Naive thymus-derived CD4-positive, alpha-beta T cell (primary cell): ENCODE results near the gene ATP13A3. TPM values are rescaled to one million over a fixed set of nuclear protein-coding genes. Genes with fewer than 3 reads are reported as not detected.
"Not testable (repeated sequence)": the region's sequence is repeated elsewhere in the genome, so short reads cannot be mapped to it uniquely, and the experiment has no call there.

Experiments used
- ATAC-seq: fragments of 150-1000 bp; cut with Tn5 transposase; 2 replicates; pipeline ENCODE4 v1.10.0; 2021; ENCODE audit warnings: mild to moderate bottlenecking, moderate library complexity
- CTCF ChIA-PET: fragments of 350-600 bp; sonication (Branson Sonifier 250); formaldehyde crosslinking; loops from one replicate; lab custom pipeline; 2021; ENCODE audit warnings: antibody characterized with exemption; lab: Charles Lee
- POLR2A ChIA-PET: fragments of 350-600 bp; sonication (Branson Sonifier 250); formaldehyde crosslinking; loops from one replicate; lab custom pipeline; 2021; ENCODE audit warnings: antibody characterized with exemption, inconsistent platforms; lab: Charles Lee
- DNase-seq, 9 donors: peaks; one replicate each; pipeline versions ENCODE4 v3.0.0 to v3.0.0-alpha.2; 2020 to 2022; ENCODE audit warnings: mixed read lengths in 1 of 9
- H3K27ac ChIP-seq: one replicate; pipeline ENCODE4 v1.7.0; 2013; ENCODE audit warnings: mild to moderate bottlenecking, low read depth, low read length, moderate library complexity
- H3K27me3 ChIP-seq, 2 donors: one replicate each; pipeline ENCODE4 v1.7.0; 2013; ENCODE audit warnings: low read length in 2 of 2, mild to moderate bottlenecking in 2 of 2, moderate library complexity in 2 of 2; ENCODE audit not compliant: control insufficient read depth in 2 of 2, insufficient read depth in 2 of 2
- H3K36me3 ChIP-seq, 3 experiments: 1 replicate in 2 of 3; 2 replicates in 1 of 3; pipeline ENCODE4 v1.7.0; 2013; ENCODE audit warnings: low read length in 3 of 3, mild to moderate bottlenecking in 3 of 3, moderate library complexity in 1 of 3; ENCODE audit not compliant: insufficient read depth in 3 of 3, control insufficient read depth in 2 of 3
- H3K4me1 ChIP-seq, 2 donors: one replicate each; pipeline ENCODE4 v1.7.0; 2013; ENCODE audit warnings: low read length in 2 of 2, mild to moderate bottlenecking in 2 of 2, moderate library complexity in 1 of 2; ENCODE audit not compliant: control insufficient read depth in 2 of 2, insufficient read depth in 2 of 2
- H3K4me3 ChIP-seq: 2 replicates; pipeline ENCODE4 v1.7.0; 2013; ENCODE audit warnings: mild to moderate bottlenecking, low read length
- H3K9me3 ChIP-seq, 3 experiments: 1 replicate in 2 of 3; 2 replicates in 1 of 3; pipeline ENCODE4 v1.7.0; 2013; ENCODE audit warnings: low read length in 3 of 3; ENCODE audit not compliant: control insufficient read depth in 2 of 3
- H3K27ac Mint-ChIP-seq, 9 donors: one replicate each; pipeline ENCODE4 v1.8.0; 2020 to 2022; ENCODE audit warnings: mixed read lengths in 9 of 9, mild to moderate bottlenecking in 8 of 9, moderate library complexity in 5 of 9, inconsistent platforms in 2 of 9
- H3K27me3 Mint-ChIP-seq, 5 donors: one replicate each; pipeline ENCODE4 v1.8.0; 2021 to 2022; ENCODE audit warnings: mixed read lengths in 5 of 5, mild to moderate bottlenecking in 1 of 5
- H3K36me3 Mint-ChIP-seq, 5 donors: one replicate each; pipeline ENCODE4 v1.8.0; 2020 to 2022; ENCODE audit warnings: mixed read lengths in 5 of 5, mild to moderate bottlenecking in 3 of 5, inconsistent platforms in 1 of 5
- H3K4me1 Mint-ChIP-seq, 7 donors: one replicate each; pipeline ENCODE4 v1.8.0; 2020 to 2022; ENCODE audit warnings: mixed read lengths in 7 of 7, mild to moderate bottlenecking in 3 of 7, inconsistent platforms in 1 of 7
- H3K4me3 Mint-ChIP-seq, 10 donors: one replicate each; pipeline ENCODE4 v1.8.0; 2020 to 2022; ENCODE audit warnings: mild to moderate bottlenecking in 10 of 10, mixed read lengths in 10 of 10, moderate library complexity in 6 of 10, inconsistent platforms in 2 of 10
- H3K9me3 Mint-ChIP-seq, 11 donors: one replicate each; pipeline ENCODE4 v1.8.0; 2020 to 2022; ENCODE audit warnings: mixed read lengths in 11 of 11, mild to moderate bottlenecking in 4 of 11, inconsistent platforms in 1 of 11, moderate library complexity in 1 of 11
- intact Hi-C, 2 donors: fragments of 100-400 bp; cut with micrococcal nuclease; formaldehyde crosslinking; loops; one replicate each; pipeline ENCODE4 v1.15.1; 2023
- polyA plus RNA-seq, 2 donors: library from polyadenylated mRNA; unstranded; fragments of 300-500 nt; fragmentation: Illumina TruSeq; gene quantifications; one replicate each; pipeline ENCODE4 v1.2.3, GENCODE V29; 2021
- total RNA-seq, 6 experiments: library from RNA in 5 of 6; stranded (reverse) in 5 of 6; gene quantifications; 1 replicate in 5 of 6; 2 replicates in 1 of 6; pipeline ENCODE4 v1.2.3 and lab custom pipeline; 2021 to 2026

Gene ATP13A3
- total and polyA plus RNA-seq, 7 experiments from 2014 or later, result 4.6 to 81.8 (median 46.7) TPM

DNA sequence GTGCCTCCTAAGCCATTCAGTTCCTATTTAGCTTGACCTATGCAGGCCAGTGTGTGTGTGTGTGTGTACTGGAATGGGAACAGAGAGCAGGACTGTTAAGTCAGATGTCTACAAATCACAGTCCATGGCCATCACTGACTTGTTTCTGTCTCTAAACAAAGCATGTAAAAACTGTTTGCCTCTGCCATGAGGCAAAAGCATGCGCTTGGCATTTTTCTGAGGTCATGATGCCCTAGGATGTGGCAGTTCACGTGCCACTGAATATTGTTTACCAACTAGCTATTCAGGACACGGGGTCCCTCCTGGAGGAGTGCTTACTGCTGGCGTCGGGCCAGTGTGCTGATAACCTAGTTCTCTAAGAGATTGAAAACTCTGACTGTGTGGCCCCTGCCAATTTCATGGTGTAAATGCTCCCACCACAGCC is 8.2 kb upstream of the ATP13A3 start:
- ChIA-PET CTCF (no interaction called here), POLR2A (no interaction called here)
- no peaks in the 10 kb centered on the region for H3K27me3 ChIP-seq
- ATAC-seq, result no peak
- H3K9me3 ChIP-seq, result no peaks in the 10 kb centered on the region
- intact Hi-C loops, result no loop called here
- H3K4me1 ChIP-seq, result no peaks in the 10 kb centered on the region
- Mint-ChIP-seq H3K27me3 (no peaks in the 10 kb centered on the region), H3K4me3 (no peak overlapping the region), H3K9me3 (no peaks in the 10 kb centered on the region), H3K36me3 (peaks cover 0 to 6% (median 0%) of the 10 kb centered on the region in 5 donors), H3K4me1 (peaks cover 11 to 30% (median 21%) of the 10 kb centered on the region in 7 donors), H3K27ac (no peak overlapping the region)
- H3K27ac ChIP-seq, result no peak overlapping the region
- no peak overlapping the region for H3K4me3 ChIP-seq
- no peak for DNase-seq
- H3K36me3 ChIP-seq, result no peaks in the 10 kb centered on the region

DNA sequence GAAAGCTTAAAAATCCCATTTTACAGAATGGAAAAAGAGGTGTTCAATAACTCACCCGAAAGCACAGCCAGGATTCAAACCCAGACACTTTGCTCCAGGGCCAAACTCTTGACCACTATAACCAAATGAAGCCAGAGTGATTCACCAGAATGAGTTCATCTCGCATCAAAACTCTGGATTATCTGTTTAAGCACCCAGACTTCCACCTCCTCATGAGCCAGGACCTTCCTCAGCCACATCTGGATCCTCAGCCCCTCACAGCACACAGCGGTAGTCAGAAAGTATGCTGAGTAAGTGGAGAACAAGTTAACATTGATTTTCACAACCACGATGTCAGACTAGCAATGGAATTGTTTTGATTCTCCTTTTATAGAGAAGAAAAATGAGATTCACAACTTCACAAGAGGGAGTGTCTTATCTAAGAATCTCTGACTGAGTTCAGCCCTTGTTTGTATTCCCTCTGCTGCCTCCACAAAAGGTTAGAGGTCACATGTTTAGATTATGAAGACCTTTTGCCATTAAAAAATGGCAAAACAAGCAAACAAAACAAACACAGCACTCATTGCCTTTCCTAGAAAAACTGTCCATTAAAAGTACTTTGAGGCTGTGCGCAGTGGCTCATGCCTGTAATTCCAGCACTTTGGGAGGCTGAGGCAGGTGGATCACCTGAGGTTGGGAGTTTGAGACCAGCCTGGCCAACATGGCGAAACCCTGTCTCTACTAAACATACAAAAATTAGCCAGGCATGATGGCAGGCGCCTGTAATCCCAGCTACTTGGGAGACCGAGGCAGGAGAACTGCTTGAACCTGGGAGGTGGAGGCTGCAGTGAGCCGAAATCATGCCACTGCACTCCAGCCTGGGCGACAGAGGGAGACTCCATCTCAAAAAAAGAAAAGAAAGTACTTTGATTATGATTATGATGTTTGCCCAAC is 7.5 kb upstream of the ATP13A3 start:
- H3K9me3 Mint-ChIP-seq, result not testable (repeated sequence)

DNA sequence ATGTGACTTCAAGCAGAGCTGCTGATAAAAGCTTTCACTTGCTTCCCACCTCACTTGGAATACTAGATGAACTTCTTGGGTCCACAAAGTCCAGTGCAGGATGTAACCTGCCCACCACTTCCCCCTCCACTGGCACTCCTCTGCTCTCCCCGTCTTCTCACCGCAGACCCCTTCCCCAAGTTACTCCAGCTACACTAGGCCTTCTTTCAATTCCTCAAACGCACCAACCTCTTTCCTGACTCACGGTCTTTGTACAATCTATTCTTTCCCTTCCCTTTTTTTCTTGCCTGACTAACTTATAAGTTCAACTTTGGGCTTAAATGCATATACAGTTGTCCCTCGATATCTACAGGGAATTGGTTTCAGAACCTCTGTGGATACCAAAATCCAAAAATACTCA is 5.2 kb upstream of the ATP13A3 start:
- Histone ChIP-seq H3K27ac (no peak overlapping the region), H3K27me3 (no peaks in the 10 kb centered on the region), H3K36me3 (no peaks in the 10 kb centered on the region), H3K4me1 (peaks cover 8 to 14% of the 10 kb centered on the region in 2 donors), H3K4me3 (no peak overlapping the region), H3K9me3 (no peaks in the 10 kb centered on the region)
- H3K27me3 Mint-ChIP-seq, result no peaks in the 10 kb centered on the region
- peaks cover 0 to 19% (median 0%) of the 10 kb centered on the region in 5 donors for H3K36me3 Mint-ChIP-seq
- peaks cover 0 to 8% (median 0%) of the 10 kb centered on the region in 11 donors for H3K9me3 Mint-ChIP-seq
- peak; percentile 46 for ATAC-seq
- DNase-seq, result no peak
- intact Hi-C loops, result no loop called here
- peaks cover 29 to 51% (median 37%) of the 10 kb centered on the region in 7 donors for H3K4me1 Mint-ChIP-seq
- peak overlapping the region in 1 of 10 donors; percentile 45 for H3K4me3 Mint-ChIP-seq
- ChIA-PET POLR2A (no interaction called here), CTCF (interaction anchor here (1.3 kb wide), 1 partner anchor 19 kb away, joined by 3 read pairs; no protein-coding TSS in a partner anchor)
- no peak overlapping the region for H3K27ac Mint-ChIP-seq

More for the DNA sequence above, 7.5 kb upstream of the ATP13A3 start:
- H3K9me3 ChIP-seq, CTCF ChIA-PET, intact Hi-C loops, DNase-seq, H3K4me3 Mint-ChIP-seq, H3K4me3 ChIP-seq, H3K27ac Mint-ChIP-seq, H3K27ac ChIP-seq, ATAC-seq, H3K27me3 ChIP-seq, H3K36me3 ChIP-seq, POLR2A ChIA-PET, H3K27me3 Mint-ChIP-seq, H3K4me1 ChIP-seq: not testable (repeated sequence)
- H3K4me1 Mint-ChIP-seq, result peaks cover 11 to 36% (median 21%) of the 10 kb centered on the region in 7 donors
- H3K36me3 Mint-ChIP-seq, result peaks cover 0 to 11% (median 0%) of the 10 kb centered on the region in 5 donors

DNA sequence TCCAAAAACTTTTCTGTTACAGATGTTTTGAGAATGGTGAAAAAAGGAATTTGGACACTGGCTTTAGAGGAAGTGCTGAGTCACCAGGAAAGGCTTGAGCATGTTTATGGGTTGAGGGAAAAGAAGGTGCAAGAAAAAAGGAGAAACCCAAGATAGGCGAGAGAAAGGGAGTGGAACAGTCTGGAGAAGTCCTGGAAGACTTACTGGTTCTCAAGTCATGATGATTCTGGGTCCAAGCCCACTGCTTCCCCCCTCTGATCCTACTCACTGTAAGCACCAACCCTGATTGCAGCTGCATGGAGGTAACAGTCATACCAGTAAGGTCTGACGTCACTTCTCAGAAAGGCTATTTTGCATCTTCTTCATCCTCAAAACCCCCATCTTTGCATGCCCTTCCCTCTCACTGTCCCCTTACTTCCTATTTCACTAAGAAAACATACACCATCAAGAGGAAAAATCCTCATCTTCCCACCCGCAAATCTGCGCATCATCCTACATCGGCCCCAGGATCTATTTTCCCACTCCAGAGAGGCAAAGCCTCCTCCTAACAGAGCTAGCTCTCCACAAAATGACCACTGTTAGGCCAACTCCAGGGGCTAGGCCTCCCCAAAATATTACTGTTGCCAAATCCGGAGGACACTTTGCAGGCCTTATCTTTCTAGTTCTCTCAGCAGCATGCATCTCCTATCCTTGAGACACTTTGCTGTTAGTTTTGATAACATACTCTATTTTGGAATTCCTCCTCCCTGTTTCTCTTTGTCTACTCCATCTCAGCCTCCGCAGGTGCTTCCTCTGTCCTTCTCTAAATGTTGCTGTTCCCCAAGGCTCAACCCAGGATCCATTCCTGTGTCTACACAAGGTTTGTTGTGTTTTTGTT is 3.2 kb upstream of the ATP13A3 start:
- POLR2A ChIA-PET, result interaction anchor here (0.8 to 1.3 kb wide), 2 partner anchors 11 to 93 kb away, joined by 3 read pairs; no protein-coding TSS in a partner anchor
- peaks cover 14 to 17% of the 10 kb centered on the region in 2 donors for H3K4me1 ChIP-seq
- Mint-ChIP-seq H3K4me3 (peak overlapping the region in 1 of 10 donors; percentile 13), H3K36me3 (peaks cover 0 to 23% (median 0%) of the 10 kb centered on the region in 5 donors), H3K4me1 (peaks cover 28 to 48% (median 36%) of the 10 kb centered on the region in 7 donors), H3K27ac (peak overlapping the region in 5 of 9 donors; percentile 3 to 65 (median 34)), H3K9me3 (peaks cover 0 to 8% (median 0%) of the 10 kb centered on the region in 11 donors), H3K27me3 (no peaks in the 10 kb centered on the region)
- intact Hi-C loops, result loop anchor here (5.0 to 10.0 kb wide), 4 partner anchors 355 to 1055 kb away; partner anchors contain the start of genes XXYLT1 (in 2 of the 2), HES1 (in 1 of the 2), OPA1 (in 1 of the 2) and PPP1R2 (in 1 of the 2)
- ATAC-seq, result no peak
- H3K9me3 ChIP-seq, result no peaks in the 10 kb centered on the region
- no peaks in the 10 kb centered on the region for H3K36me3 ChIP-seq
- CTCF ChIA-PET, result no interaction called here
- no peak overlapping the region for H3K4me3 ChIP-seq
- DNase-seq, result no peak
- H3K27me3 ChIP-seq, result no peaks in the 10 kb centered on the region
- no peak overlapping the region for H3K27ac ChIP-seq

DNA sequence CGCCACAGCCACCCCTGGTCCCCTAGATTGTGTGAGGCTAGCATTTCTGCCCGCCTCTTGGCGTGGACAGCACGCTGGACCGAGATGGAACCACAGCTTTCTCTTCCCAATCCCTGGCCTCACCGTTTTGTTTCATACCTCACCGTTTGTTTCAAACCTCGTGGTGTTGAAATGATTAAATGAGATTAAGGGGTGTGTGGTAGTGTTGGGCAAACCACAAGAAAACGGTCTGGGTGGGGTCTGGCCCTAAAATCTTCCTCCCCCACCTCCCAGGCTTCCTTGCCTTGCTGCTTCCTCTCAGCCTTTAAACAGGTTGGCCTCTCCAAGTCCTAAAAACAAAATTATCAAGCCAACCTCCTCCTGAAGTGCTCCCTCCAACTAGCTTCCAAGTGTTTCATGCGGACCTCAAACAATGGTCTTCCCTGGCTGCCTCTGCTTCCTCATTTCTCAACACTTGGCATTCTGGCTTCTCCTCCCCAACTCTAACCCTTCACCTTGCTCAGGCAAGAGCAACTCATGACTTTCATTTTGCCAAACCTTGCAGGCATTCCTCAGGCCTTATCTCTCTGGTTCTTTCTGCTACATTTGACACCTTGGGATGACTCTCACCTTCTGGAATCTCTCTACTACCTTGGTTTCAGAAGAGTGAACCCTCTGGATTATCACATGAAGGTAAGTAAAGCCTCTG is 1.4 kb upstream of the ATP13A3 start:
- intact Hi-C loops, result loop anchor here (5.0 to 10.0 kb wide), 4 partner anchors 353 to 1057 kb away; partner anchors contain the start of genes XXYLT1 (in 2 of the 2), HES1 (in 1 of the 2), OPA1 (in 1 of the 2) and PPP1R2 (in 1 of the 2)
- Mint-ChIP-seq H3K36me3 (peaks cover 0 to 24% (median 0%) of the 10 kb centered on the region in 5 donors), H3K27me3 (no peaks in the 10 kb centered on the region), H3K27ac (peak overlapping the region; percentile 20 to 94 (median 78)), H3K9me3 (peaks cover 0 to 8% (median 0%) of the 10 kb centered on the region in 11 donors), H3K4me3 (peak overlapping the region; percentile 75 to 94 (median 86)), H3K4me1 (peaks cover 33 to 50% (median 37%) of the 10 kb centered on the region in 7 donors)
- ATAC-seq (no peak), DNase-seq (peak in 7 of 9 donors; percentile 8 to 31 (median 20))
- no peaks in the 10 kb centered on the region for H3K27me3 ChIP-seq
- CTCF ChIA-PET, result interaction anchor here (0.5 to 0.9 kb wide), 3 partner anchors 14 to 158 kb away, joined by 3 read pairs; no protein-coding TSS in a partner anchor
- peaks cover 20 to 25% of the 10 kb centered on the region in 2 donors for H3K4me1 ChIP-seq
- H3K36me3 ChIP-seq, result no peaks in the 10 kb centered on the region
- peak overlapping the region; percentile 83 for H3K4me3 ChIP-seq
- POLR2A ChIA-PET, result interaction anchor here (0.6 to 1.9 kb wide), 5 partner anchors 13 to 95 kb away, joined by 3 to 11 read pairs (median 3); no protein-coding TSS in a partner anchor
- H3K27ac ChIP-seq, result peak overlapping the region; percentile 48
- H3K9me3 ChIP-seq, result no peaks in the 10 kb centered on the region
